Epithelial cell of umbilical artery (primary cell): ENCODE measurements around the gene OCRL. TPM values are rescaled to one million over a fixed set of nuclear protein-coding genes. Genes with fewer than 3 reads are reported as not detected.

Experiments
- total RNA-seq: library from RNA; depleted of rRNA; stranded (reverse); fragments of >200 nt; gene quantifications from 2 replicates; pipeline ENCODE4 v1.2.3, GENCODE V29; 2014

OCRL gene
- total RNA-seq: 12.3 and 12.9 TPM in 2 replicates

GRCh38 chrX:129540068-129540653 lies at the start of gene OCRL:
Gene OCRL (plus strand): TSS chrX:129540259. CDS start chrX:129540440, 181 bp downstream.

GRCh38 chrX:129523079-129523911 lies 16.8 kb upstream of the OCRL start, which contains the start of gene SMARCA1:
Gene SMARCA1 (minus strand): TSS chrX:129523490. CDS start chrX:129523370, 120 bp downstream.

Other genes starting within 250 kb of the OCRL start
- gene SMARCA1, start 16.8 kb upstream of the OCRL start, total RNA-seq: 26.6 and 31.2 TPM in 2 replicates
- 47.1 and 149 TPM in 2 replicates for gene APLN, start 114.7 kb downstream of the OCRL start, total RNA-seq
- gene XPNPEP2, start 198.7 kb downstream of the OCRL start, total RNA-seq: not detected in 2 replicates
- not detected in 2 replicates for gene SASH3, start 239.7 kb downstream of the OCRL start, total RNA-seq